ENCODE data around the gene DNAJA3.

The DNAJA3 gene

GRCh38 chr16:4419402-4419959 is 6.2 kb upstream of the DNAJA3 start:
- Histone ChIP-seq H3K27ac (ENCODE audit: insufficient read depth, low read length, poor library complexity, severe bottlenecking) (no peak overlapping the region), H3K9me3 (ENCODE audit: control insufficient read depth, low read length) (no peaks in the 10 kb centered on the region), H3K4me1 (ENCODE audit: control insufficient read depth, insufficient read depth, low read length, poor library complexity, severe bottlenecking) (peaks cover 14% of the 10 kb centered on the region), H3K4me3 (ENCODE audit: insufficient read depth, low read depth, low read length, poor library complexity, severe bottlenecking) (no peak overlapping the region), H3K36me3 (ENCODE audit: control insufficient read depth, insufficient read depth, low read length) (no peaks in the 10 kb centered on the region), H3K27me3 (replicated peaks; ENCODE audit: control insufficient read depth, insufficient read depth, low read length, poor library complexity, severe bottlenecking) (no peaks in the 10 kb centered on the region)
- DNase-seq = no peak

GRCh38 chr16:4420505-4421105 is 5.1 kb upstream of the DNAJA3 start:
- DNase-seq = no peak
- H3K4me1 ChIP-seq (ENCODE audit: control insufficient read depth, insufficient read depth, low read length, poor library complexity, severe bottlenecking) = peaks cover 13% of the 10 kb centered on the region
- no peak overlapping the region for H3K4me3 ChIP-seq (ENCODE audit: insufficient read depth, low read depth, low read length, poor library complexity, severe bottlenecking)
- H3K36me3 ChIP-seq (ENCODE audit: control insufficient read depth, insufficient read depth, low read length) = no peaks in the 10 kb centered on the region
- H3K9me3 ChIP-seq (ENCODE audit: control insufficient read depth, low read length) = no peaks in the 10 kb centered on the region
- H3K27ac ChIP-seq (ENCODE audit: insufficient read depth, low read length, poor library complexity, severe bottlenecking) = no peak overlapping the region
- H3K27me3 ChIP-seq (replicated peaks; ENCODE audit: control insufficient read depth, insufficient read depth, low read length, poor library complexity, severe bottlenecking) = no peaks in the 10 kb centered on the region

GRCh38 chr16:4426021-4426684 is 485 bp downstream of the DNAJA3 start:
- Histone ChIP-seq H3K4me3 (ENCODE audit: insufficient read depth, low read depth, low read length, poor library complexity, severe bottlenecking) (peak overlapping the region; percentile 94), H3K27ac (ENCODE audit: insufficient read depth, low read length, poor library complexity, severe bottlenecking) (peak overlapping the region; percentile 99), H3K27me3 (replicated peaks; ENCODE audit: control insufficient read depth, insufficient read depth, low read length, poor library complexity, severe bottlenecking) (no peaks in the 10 kb centered on the region), H3K9me3 (ENCODE audit: control insufficient read depth, low read length) (no peaks in the 10 kb centered on the region), H3K36me3 (ENCODE audit: control insufficient read depth, insufficient read depth, low read length) (peaks cover 3% of the 10 kb centered on the region), H3K4me1 (ENCODE audit: control insufficient read depth, insufficient read depth, low read length, poor library complexity, severe bottlenecking) (peaks cover 16% of the 10 kb centered on the region)
- DNase-seq = no peak

- Histone ChIP-seq H3K27me3 (replicated peaks; ENCODE audit: control insufficient read depth, insufficient read depth, low read length, poor library complexity, severe bottlenecking) (no peaks in the 10 kb centered on the region), H3K36me3 (ENCODE audit: control insufficient read depth, insufficient read depth, low read length) (peaks cover 10% of the 10 kb centered on the region), H3K4me1 (ENCODE audit: control insufficient read depth, insufficient read depth, low read length, poor library complexity, severe bottlenecking) (peaks cover 16% of the 10 kb centered on the region), H3K4me3 (ENCODE audit: insufficient read depth, low read depth, low read length, poor library complexity, severe bottlenecking) (no peak overlapping the region), H3K9me3 (ENCODE audit: control insufficient read depth, low read length) (no peaks in the 10 kb centered on the region), H3K27ac (ENCODE audit: insufficient read depth, low read length, poor library complexity, severe bottlenecking) (peak overlapping the region; percentile 99)
- DNase-seq = no peak
Observed at GRCh38 chr16:4426722-4427372, 1.2 kb downstream of the DNAJA3 start.

DNA sequence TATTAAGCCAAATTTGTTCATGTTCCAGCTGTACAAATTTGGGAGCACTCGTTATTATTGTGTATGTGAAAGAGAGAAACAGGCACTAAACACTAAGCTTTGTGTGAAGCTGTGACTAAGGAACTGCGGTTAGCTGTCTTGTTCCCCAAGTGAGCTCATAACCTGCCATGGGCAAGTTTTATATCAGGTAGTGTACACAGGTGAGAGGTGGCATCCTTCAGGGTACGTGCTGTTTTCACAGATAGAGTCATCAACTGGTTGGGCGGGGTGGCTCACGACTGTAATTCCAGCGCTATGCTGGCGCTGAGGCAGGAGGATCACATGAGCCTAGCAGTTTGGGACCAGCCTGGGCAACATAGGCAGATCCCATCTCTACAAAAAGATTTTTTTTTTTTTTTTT is 2.8 kb downstream of the DNAJA3 start:
- H3K4me3 ChIP-seq (ENCODE audit: insufficient read depth, low read depth, low read length, poor library complexity, severe bottlenecking) = no peak overlapping the region
- H3K27me3 ChIP-seq (replicated peaks; ENCODE audit: control insufficient read depth, insufficient read depth, low read length, poor library complexity, severe bottlenecking) = no peaks in the 10 kb centered on the region
- H3K36me3 ChIP-seq (ENCODE audit: control insufficient read depth, insufficient read depth, low read length) = peaks cover 14% of the 10 kb centered on the region
- no peaks in the 10 kb centered on the region for H3K9me3 ChIP-seq (ENCODE audit: control insufficient read depth, low read length)
- H3K4me1 ChIP-seq (ENCODE audit: control insufficient read depth, insufficient read depth, low read length, poor library complexity, severe bottlenecking) = peaks cover 16% of the 10 kb centered on the region
- DNase-seq = no peak
- H3K27ac ChIP-seq (ENCODE audit: insufficient read depth, low read length, poor library complexity, severe bottlenecking) = no peak overlapping the region

GRCh38 chr16:4431023-4431422 is 5.4 kb downstream of the DNAJA3 start:
- DNase-seq = no peak
- H3K27me3 ChIP-seq (replicated peaks; ENCODE audit: control insufficient read depth, insufficient read depth, low read length, poor library complexity, severe bottlenecking) = no peaks in the 10 kb centered on the region
- H3K27ac ChIP-seq (ENCODE audit: insufficient read depth, low read length, poor library complexity, severe bottlenecking) = no peak overlapping the region
- H3K9me3 ChIP-seq (ENCODE audit: control insufficient read depth, low read length) = no peaks in the 10 kb centered on the region
- peaks cover 7% of the 10 kb centered on the region for H3K4me1 ChIP-seq (ENCODE audit: control insufficient read depth, insufficient read depth, low read length, poor library complexity, severe bottlenecking)
- H3K4me3 ChIP-seq (ENCODE audit: insufficient read depth, low read depth, low read length, poor library complexity, severe bottlenecking) = no peak overlapping the region
- H3K36me3 ChIP-seq (ENCODE audit: control insufficient read depth, insufficient read depth, low read length) = peaks cover 31% of the 10 kb centered on the region

GRCh38 chr16:4433228-4433627 is 7.6 kb downstream of the DNAJA3 start:
- H3K27ac ChIP-seq (ENCODE audit: insufficient read depth, low read length, poor library complexity, severe bottlenecking) = no peak overlapping the region
- no peak overlapping the region for H3K4me3 ChIP-seq (ENCODE audit: insufficient read depth, low read depth, low read length, poor library complexity, severe bottlenecking)
- H3K4me1 ChIP-seq (ENCODE audit: control insufficient read depth, insufficient read depth, low read length, poor library complexity, severe bottlenecking) = no peaks in the 10 kb centered on the region
- no peak for DNase-seq
- H3K36me3 ChIP-seq (ENCODE audit: control insufficient read depth, insufficient read depth, low read length) = peaks cover 51% of the 10 kb centered on the region
- H3K9me3 ChIP-seq (ENCODE audit: control insufficient read depth, low read length) = no peaks in the 10 kb centered on the region
- no peaks in the 10 kb centered on the region for H3K27me3 ChIP-seq (replicated peaks; ENCODE audit: control insufficient read depth, insufficient read depth, low read length, poor library complexity, severe bottlenecking)

- peaks cover 59% of the 10 kb centered on the region for H3K36me3 ChIP-seq (ENCODE audit: control insufficient read depth, insufficient read depth, low read length)
- H3K9me3 ChIP-seq (ENCODE audit: control insufficient read depth, low read length) = no peaks in the 10 kb centered on the region
- no peak overlapping the region for H3K27ac ChIP-seq (ENCODE audit: insufficient read depth, low read length, poor library complexity, severe bottlenecking)
- no peaks in the 10 kb centered on the region for H3K4me1 ChIP-seq (ENCODE audit: control insufficient read depth, insufficient read depth, low read length, poor library complexity, severe bottlenecking)
- no peaks in the 10 kb centered on the region for H3K27me3 ChIP-seq (replicated peaks; ENCODE audit: control insufficient read depth, insufficient read depth, low read length, poor library complexity, severe bottlenecking)
- no peak overlapping the region for H3K4me3 ChIP-seq (ENCODE audit: insufficient read depth, low read depth, low read length, poor library complexity, severe bottlenecking)
- no peak for DNase-seq
Observed at GRCh38 chr16:4433914-4434787, 8.5 kb downstream of the DNAJA3 start.

- H3K9me3 ChIP-seq (ENCODE audit: control insufficient read depth, low read length) = no peaks in the 10 kb centered on the region
- no peak overlapping the region for H3K4me3 ChIP-seq (ENCODE audit: insufficient read depth, low read depth, low read length, poor library complexity, severe bottlenecking)
- DNase-seq = no peak
- no peaks in the 10 kb centered on the region for H3K27me3 ChIP-seq (replicated peaks; ENCODE audit: control insufficient read depth, insufficient read depth, low read length, poor library complexity, severe bottlenecking)
- no peak overlapping the region for H3K27ac ChIP-seq (ENCODE audit: insufficient read depth, low read length, poor library complexity, severe bottlenecking)
- no peaks in the 10 kb centered on the region for H3K4me1 ChIP-seq (ENCODE audit: control insufficient read depth, insufficient read depth, low read length, poor library complexity, severe bottlenecking)
- H3K36me3 ChIP-seq (ENCODE audit: control insufficient read depth, insufficient read depth, low read length) = peaks cover 66% of the 10 kb centered on the region
Observed at GRCh38 chr16:4435337-4436067, 9.8 kb downstream of the DNAJA3 start.

Data from effector memory CD4-positive, alpha-beta T cell (primary cell).